Stimulated activated CD8-positive, alpha-beta memory T cell treated with anti-CD3 and anti-CD28 coated beads, Interleukin-15, amount 100 ng/mL, for 24 hours (primary cell): ENCODE measurements around the gene HLA-E.

Source experiments
- DNase-seq: peaks from one replicate; pipeline ENCODE4 v3.0.0-alpha.2; 2020; ENCODE audit warnings: low read depth

The HLA-E gene

GRCh38 chr6:30541515-30542403 is 52.5 kb downstream of the HLA-E start:
- DNase-seq, result peak; percentile 60

- DNase-seq, result no peak
Measured at GRCh38 chr6:30542404-30542725, 53.1 kb downstream of the HLA-E start.

GRCh38 chr6:30542915-30543314 is 53.6 kb downstream of the HLA-E start:
- DNase-seq, result no peak
